ACC112 (cell line): ENCODE data around the gene MAP2K6.

Experiments used
- H2AFZ ChIP-seq: fragments of 200-600 bp; sonication (generic); one replicate; pipeline ENCODE4 v1.6.0; 2017; ENCODE audit warnings: antibody characterized with exemption, low read length; ENCODE audit not compliant: unreplicated experiment
- H3K27ac ChIP-seq: fragments of 200-600 bp; sonication (generic); 2 replicates; pipeline ENCODE4 v1.5.1; 2014; ENCODE audit warnings: low read depth, mild to moderate bottlenecking, antibody characterized with exemption, low read length, moderate library complexity
- H3K27me3 ChIP-seq: fragments of 200-600 bp; sonication (generic); 2 replicates; pipeline ENCODE4 v1.6.1; 2014; ENCODE audit warnings: mild to moderate bottlenecking, antibody characterized with exemption, low read length, moderate library complexity, mixed read lengths; ENCODE audit not compliant: insufficient read depth
- H3K36me3 ChIP-seq: fragments of 200-600 bp; sonication (generic); 2 replicates; pipeline ENCODE4 v1.6.1; 2016; ENCODE audit warnings: mild to moderate bottlenecking, antibody characterized with exemption, low read length, moderate library complexity, mixed read lengths; ENCODE audit not compliant: insufficient read depth
- H3K4me1 ChIP-seq: fragments of 200-600 bp; sonication (generic); one replicate; pipeline ENCODE4 v1.6.1; 2016; ENCODE audit warnings: low read length, mixed read lengths; ENCODE audit not compliant: insufficient read depth, unreplicated experiment, control insufficient read depth
- H3K4me3 ChIP-seq: fragments of 200-600 bp; sonication (generic); 2 replicates; pipeline ENCODE4 v1.5.1; 2014; ENCODE audit warnings: mild to moderate bottlenecking, low read depth, low read length
- H3K79me2 ChIP-seq: fragments of 200-600 bp; sonication (generic); one replicate; pipeline ENCODE4 v1.6.0; 2016; ENCODE audit warnings: low read length; ENCODE audit not compliant: control insufficient read depth, unreplicated experiment, insufficient read depth

MAP2K6 gene

GRCh38 chr17:69455040-69455439, 40.5 kb downstream of the MAP2K6 start:
- no peaks in the 10 kb centered on the region for H3K36me3 ChIP-seq
- no peak overlapping the region for H2AFZ ChIP-seq
- H3K27ac ChIP-seq, result no peak overlapping the region
- no peaks in the 10 kb centered on the region for H3K4me1 ChIP-seq
- no peak overlapping the region for H3K4me3 ChIP-seq
- H3K79me2 ChIP-seq, result no peaks in the 10 kb centered on the region
- peaks cover 4% of the 10 kb centered on the region; the same call in 1 of the 2 replicates for H3K27me3 ChIP-seq

GRCh38 chr17:69457603-69458002, 43.1 kb downstream of the MAP2K6 start:
- H3K79me2 ChIP-seq, result no peaks in the 10 kb centered on the region
- peaks cover 4% of the 10 kb centered on the region; the same call in 1 of the 2 replicates for H3K27me3 ChIP-seq
- no peak overlapping the region for H3K4me3 ChIP-seq
- no peaks in the 10 kb centered on the region for H3K36me3 ChIP-seq
- H2AFZ ChIP-seq, result no peak overlapping the region
- no peak overlapping the region for H3K27ac ChIP-seq
- no peaks in the 10 kb centered on the region for H3K4me1 ChIP-seq

- no peaks in the 10 kb centered on the region for H3K4me1 ChIP-seq
- H2AFZ ChIP-seq, result no peak overlapping the region
- H3K36me3 ChIP-seq, result no peaks in the 10 kb centered on the region
- H3K27ac ChIP-seq, result no peak overlapping the region
- H3K4me3 ChIP-seq, result no peak overlapping the region
- H3K79me2 ChIP-seq, result no peaks in the 10 kb centered on the region
- peaks cover 4% of the 10 kb centered on the region; the same call in 1 of the 2 replicates for H3K27me3 ChIP-seq
Observed at GRCh38 chr17:69460963-69461922, 46.7 kb downstream of the MAP2K6 start.

- Histone ChIP-seq H3K4me3 (no peak overlapping the region), H3K27ac (no peak overlapping the region), H3K79me2 (no peaks in the 10 kb centered on the region), H3K4me1 (no peaks in the 10 kb centered on the region), H3K27me3 (peaks cover 4% of the 10 kb centered on the region; the same call in 1 of the 2 replicates), H3K36me3 (no peaks in the 10 kb centered on the region), H2AFZ (no peak overlapping the region)
Observed at GRCh38 chr17:69461951-69462369, 47.5 kb downstream of the MAP2K6 start.

- H3K79me2 ChIP-seq, result no peaks in the 10 kb centered on the region
- no peaks in the 10 kb centered on the region for H3K4me1 ChIP-seq
- H3K27ac ChIP-seq, result no peak overlapping the region
- no peak overlapping the region for H2AFZ ChIP-seq
- no peaks in the 10 kb centered on the region for H3K36me3 ChIP-seq
- H3K27me3 ChIP-seq, result no peaks in the 10 kb centered on the region
- H3K4me3 ChIP-seq, result no peak overlapping the region
Observed at GRCh38 chr17:69462882-69463281, 48.4 kb downstream of the MAP2K6 start.

- H3K36me3 ChIP-seq, result no peaks in the 10 kb centered on the region
Observed at GRCh38 chr17:69466451-69466850, 52.0 kb downstream of the MAP2K6 start.

GRCh38 chr17:69466905-69467667, 52.6 kb downstream of the MAP2K6 start:
- H3K4me3 ChIP-seq, result no peak overlapping the region
- H3K79me2 ChIP-seq, result no peaks in the 10 kb centered on the region
- no peak overlapping the region for H2AFZ ChIP-seq
- no peak overlapping the region for H3K27ac ChIP-seq
- no peaks in the 10 kb centered on the region for H3K4me1 ChIP-seq
- no peaks in the 10 kb centered on the region for H3K36me3 ChIP-seq
- H3K27me3 ChIP-seq, result 0 out of 2 replicates have a peak, but pooled peaks cover 3% of the 10 kb centered on the region

More at GRCh38 chr17:69466451-69466850, 52.0 kb downstream of the MAP2K6 start:
- Histone ChIP-seq H3K27me3 (0 out of 2 replicates have a peak, but pooled peaks cover 3% of the 10 kb centered on the region), H2AFZ (no peak overlapping the region), H3K4me3 (no peak overlapping the region), H3K4me1 (no peaks in the 10 kb centered on the region), H3K27ac (no peak overlapping the region), H3K79me2 (no peaks in the 10 kb centered on the region)

- H3K4me1 ChIP-seq, result no peaks in the 10 kb centered on the region
- H3K79me2 ChIP-seq, result no peaks in the 10 kb centered on the region
- H3K4me3 ChIP-seq, result no peak overlapping the region
- H3K36me3 ChIP-seq, result no peaks in the 10 kb centered on the region
- H3K27me3 ChIP-seq, result 0 out of 2 replicates have a peak, but pooled peaks cover 3% of the 10 kb centered on the region
- H3K27ac ChIP-seq, result no peak overlapping the region
- no peak overlapping the region for H2AFZ ChIP-seq
Observed at GRCh38 chr17:69468207-69468606, 53.7 kb downstream of the MAP2K6 start.

- peaks cover 7% of the 10 kb centered on the region for H3K4me1 ChIP-seq
- H3K79me2 ChIP-seq, result no peaks in the 10 kb centered on the region
- no peak overlapping the region for H3K27ac ChIP-seq
Observed at GRCh38 chr17:69470702-69471101, 56.2 kb downstream of the MAP2K6 start.

GRCh38 chr17:69471406-69471805, 56.9 kb downstream of the MAP2K6 start:
- no peak overlapping the region for H2AFZ ChIP-seq
- 0 out of 2 replicates have a peak, but pooled peaks cover 3% of the 10 kb centered on the region for H3K27me3 ChIP-seq
- no peaks in the 10 kb centered on the region for H3K79me2 ChIP-seq
- H3K27ac ChIP-seq, result no peak overlapping the region
- H3K36me3 ChIP-seq, result no peaks in the 10 kb centered on the region
- H3K4me1 ChIP-seq, result peaks cover 7% of the 10 kb centered on the region
- H3K4me3 ChIP-seq, result no peak overlapping the region

More at GRCh38 chr17:69470702-69471101, 56.2 kb downstream of the MAP2K6 start:
- no peak overlapping the region for H2AFZ ChIP-seq
- no peak overlapping the region for H3K4me3 ChIP-seq
- no peaks in the 10 kb centered on the region for H3K36me3 ChIP-seq
- H3K27me3 ChIP-seq, result 0 out of 2 replicates have a peak, but pooled peaks cover 3% of the 10 kb centered on the region
